ENCODE data around the gene ATP11B. TPM values are rescaled to one million over a fixed set of nuclear protein-coding genes. Genes with fewer than 3 reads are reported as not detected.

Gene ATP11B
- total and polyA plus RNA-seq, 9 of the 15 experiments (the other 6 are each of a cell fraction or from before 2014, with no cell fraction given) = 11.9 to 68.7 (median 41.8) TPM

DNA sequence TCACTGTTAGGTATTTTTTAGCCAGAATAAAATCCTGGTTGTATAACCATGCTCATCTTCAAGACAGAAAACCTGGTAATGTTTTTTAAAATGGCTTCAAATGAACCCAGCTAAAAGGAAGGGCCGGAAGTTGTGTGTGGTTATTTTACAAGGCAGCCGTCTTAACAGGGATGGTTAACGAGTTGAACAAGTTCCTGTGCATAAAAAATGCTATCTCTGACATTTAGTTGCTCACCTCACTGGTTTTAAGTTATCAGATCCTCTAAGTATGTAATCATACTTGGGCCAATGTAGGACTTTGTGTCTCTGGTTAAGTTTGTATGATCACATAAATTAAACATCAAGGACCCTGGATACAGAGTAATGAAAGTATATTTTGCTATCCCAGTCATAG lies 2.1 kb downstream of the ATP11B start (continued):
- TF ChIP-seq, protein P1, sequence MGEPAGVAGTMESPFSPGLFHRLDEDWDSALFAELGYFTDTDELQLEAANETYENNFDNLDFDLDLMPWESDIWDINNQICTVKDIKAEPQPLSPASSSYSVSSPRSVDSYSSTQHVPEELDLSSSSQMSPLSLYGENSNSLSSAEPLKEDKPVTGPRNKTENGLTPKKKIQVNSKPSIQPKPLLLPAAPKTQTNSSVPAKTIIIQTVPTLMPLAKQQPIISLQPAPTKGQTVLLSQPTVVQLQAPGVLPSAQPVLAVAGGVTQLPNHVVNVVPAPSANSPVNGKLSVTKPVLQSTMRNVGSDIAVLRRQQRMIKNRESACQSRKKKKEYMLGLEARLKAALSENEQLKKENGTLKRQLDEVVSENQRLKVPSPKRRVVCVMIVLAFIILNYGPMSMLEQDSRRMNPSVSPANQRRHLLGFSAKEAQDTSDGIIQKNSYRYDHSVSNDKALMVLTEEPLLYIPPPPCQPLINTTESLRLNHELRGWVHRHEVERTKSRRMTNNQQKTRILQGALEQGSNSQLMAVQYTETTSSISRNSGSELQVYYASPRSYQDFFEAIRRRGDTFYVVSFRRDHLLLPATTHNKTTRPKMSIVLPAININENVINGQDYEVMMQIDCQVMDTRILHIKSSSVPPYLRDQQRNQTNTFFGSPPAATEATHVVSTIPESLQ (CRISPR knock-in tag; IDR thresholded peaks at IDR 0.05) = no peak
- TF ChIP-seq SIRT6 (IDR thresholded peaks at IDR 0.05; ENCODE audit: low read depth, low read length) (no peak), NBN (IDR thresholded peaks at IDR 0.05; ENCODE audit: low read depth) (no peak; the same call in 1 of the 2 replicates), GABPA (tag; conservative IDR thresholded peaks at IDR 0.05; ENCODE audit: low read depth) (peak; percentile 68), NCOA6 (IDR thresholded peaks at IDR 0.05) (no peak), SLC30A9 (CRISPR knock-in tag; IDR thresholded peaks at IDR 0.05) (no peak), FOXJ2 (tag; IDR thresholded peaks at IDR 0.05) (no peak), CBX8 (IDR thresholded peaks at IDR 0.05; ENCODE audit: borderline replicate concordance, extremely low read depth, low read depth, low read length, poor library complexity, severe bottlenecking) (no peak), ZNF24 (IDR thresholded peaks at IDR 0.05) (no peak), MEF2A (IDR thresholded peaks at IDR 0.05; ENCODE audit: control insufficient read depth, low read depth, low read length) (no peak)
- TF ChIP-seq, protein P2, sequence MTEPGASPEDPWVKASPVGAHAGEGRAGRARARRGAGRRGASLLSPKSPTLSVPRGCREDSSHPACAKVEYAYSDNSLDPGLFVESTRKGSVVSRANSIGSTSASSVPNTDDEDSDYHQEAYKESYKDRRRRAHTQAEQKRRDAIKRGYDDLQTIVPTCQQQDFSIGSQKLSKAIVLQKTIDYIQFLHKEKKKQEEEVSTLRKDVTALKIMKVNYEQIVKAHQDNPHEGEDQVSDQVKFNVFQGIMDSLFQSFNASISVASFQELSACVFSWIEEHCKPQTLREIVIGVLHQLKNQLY (CRISPR knock-in tag; conservative IDR thresholded peaks at IDR 0.05) = no peak
- TF ChIP-seq, protein P3, sequence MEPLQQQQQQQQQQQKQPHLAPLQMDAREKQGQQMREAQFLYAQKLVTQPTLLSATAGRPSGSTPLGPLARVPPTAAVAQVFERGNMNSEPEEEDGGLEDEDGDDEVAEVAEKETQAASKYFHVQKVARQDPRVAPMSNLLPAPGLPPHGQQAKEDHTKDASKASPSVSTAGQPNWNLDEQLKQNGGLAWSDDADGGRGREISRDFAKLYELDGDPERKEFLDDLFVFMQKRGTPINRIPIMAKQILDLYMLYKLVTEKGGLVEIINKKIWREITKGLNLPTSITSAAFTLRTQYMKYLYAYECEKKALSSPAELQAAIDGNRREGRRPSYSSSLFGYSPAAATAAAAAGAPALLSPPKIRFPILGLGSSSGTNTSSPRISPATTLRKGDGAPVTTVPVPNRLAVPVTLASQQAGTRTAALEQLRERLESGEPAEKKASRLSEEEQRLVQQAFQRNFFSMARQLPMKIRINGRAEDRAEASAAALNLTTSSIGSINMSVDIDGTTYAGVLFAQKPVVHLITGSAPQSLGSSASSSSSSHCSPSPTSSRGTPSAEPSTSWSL (CRISPR knock-in tag; IDR thresholded peaks at IDR 0.05; ENCODE audit: borderline replicate concordance) = no peak
